HL-60 (cell line): ENCODE measurements around the gene CFAP97D2.
"Not testable (repeated sequence)": the region's sequence is repeated elsewhere in the genome, so short reads cannot be mapped to it uniquely, and the experiment has no call there.

Source experiments
- POLR2AphosphoS5 ChIP-seq: IDR thresholded peaks from 2 replicates; pipeline ENCODE4 v1.6.1; 2012; ENCODE audit warnings: low read depth
- TF ChIP-seq, protein P1 (sequence below): IDR thresholded peaks from one replicate; pipeline ENCODE4 v1.5.1; 2011; ENCODE audit warnings: low read length, control low read depth, inconsistent platforms; ENCODE audit not compliant: insufficient read depth

DNA sequence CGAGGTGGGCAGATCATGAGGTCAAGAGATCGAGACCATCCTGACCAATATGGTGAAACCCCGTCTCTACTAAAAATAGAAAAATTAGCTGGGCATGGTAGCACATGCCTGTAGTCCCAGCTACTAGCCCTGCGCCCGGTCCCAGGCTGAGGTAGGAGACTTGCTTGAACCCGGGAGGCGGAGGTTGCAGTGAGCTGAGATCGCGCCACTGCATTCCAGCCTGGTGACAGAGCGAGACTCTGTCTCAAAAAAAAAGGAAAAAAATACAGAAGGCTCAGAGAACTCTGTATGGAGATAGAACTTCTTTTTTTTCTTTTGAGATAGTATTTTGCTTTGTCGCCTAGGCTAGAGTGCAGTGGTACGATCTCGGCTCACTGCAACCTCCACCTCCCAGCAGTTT, 85.3 kb downstream of the CFAP97D2 start:
- TF ChIP-seq, protein P1, sequence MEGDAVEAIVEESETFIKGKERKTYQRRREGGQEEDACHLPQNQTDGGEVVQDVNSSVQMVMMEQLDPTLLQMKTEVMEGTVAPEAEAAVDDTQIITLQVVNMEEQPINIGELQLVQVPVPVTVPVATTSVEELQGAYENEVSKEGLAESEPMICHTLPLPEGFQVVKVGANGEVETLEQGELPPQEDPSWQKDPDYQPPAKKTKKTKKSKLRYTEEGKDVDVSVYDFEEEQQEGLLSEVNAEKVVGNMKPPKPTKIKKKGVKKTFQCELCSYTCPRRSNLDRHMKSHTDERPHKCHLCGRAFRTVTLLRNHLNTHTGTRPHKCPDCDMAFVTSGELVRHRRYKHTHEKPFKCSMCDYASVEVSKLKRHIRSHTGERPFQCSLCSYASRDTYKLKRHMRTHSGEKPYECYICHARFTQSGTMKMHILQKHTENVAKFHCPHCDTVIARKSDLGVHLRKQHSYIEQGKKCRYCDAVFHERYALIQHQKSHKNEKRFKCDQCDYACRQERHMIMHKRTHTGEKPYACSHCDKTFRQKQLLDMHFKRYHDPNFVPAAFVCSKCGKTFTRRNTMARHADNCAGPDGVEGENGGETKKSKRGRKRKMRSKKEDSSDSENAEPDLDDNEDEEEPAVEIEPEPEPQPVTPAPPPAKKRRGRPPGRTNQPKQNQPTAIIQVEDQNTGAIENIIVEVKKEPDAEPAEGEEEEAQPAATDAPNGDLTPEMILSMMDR, result not testable (repeated sequence)
- TF ChIP-seq POLR2AphosphoS5, result not testable (repeated sequence)
